ENCODE measurements around the gene GDA. TPM values are rescaled to one million over a fixed set of nuclear protein-coding genes. Genes with fewer than 3 reads are reported as not detected.

Gene GDA
- total and polyA plus RNA-seq, 9 of the 15 experiments (the other 6 are each of a cell fraction or from before 2014, with no cell fraction given): 4.5 to 18.0 (median 12.7) TPM

DNA sequence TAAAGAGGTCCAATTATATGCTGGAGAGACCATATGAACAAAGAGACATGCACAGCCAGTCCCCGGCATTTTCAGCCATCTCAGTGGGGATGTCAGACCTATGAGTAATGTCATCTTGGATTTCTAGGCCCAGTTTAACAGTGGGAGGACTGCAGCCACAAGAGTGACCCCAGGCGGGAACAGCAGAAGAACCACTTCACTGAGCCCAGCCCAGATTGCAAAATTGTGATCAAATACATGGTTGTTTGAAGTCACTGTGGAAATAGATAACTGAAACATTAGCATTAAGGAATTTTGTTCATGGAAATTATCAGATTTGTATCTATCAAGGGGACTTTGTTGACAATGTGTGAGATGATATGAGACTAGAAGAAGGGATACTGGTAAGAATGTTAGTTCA lies 46.7 kb upstream of the GDA start:
- in situ Hi-C loops (cut with MboI): no loop called here
- Histone ChIP-seq H3K9me1 (ENCODE audit: control insufficient read depth, insufficient read depth, low read length) (no peaks in the 10 kb centered on the region), H2AFZ (ENCODE audit: low read depth, low read length) (no peak overlapping the region), H3K4me3 (no peak overlapping the region), H4K20me1 (replicated peaks; ENCODE audit: control insufficient read depth, insufficient read depth, low read length) (no peaks in the 10 kb centered on the region), H3K4me2 (ENCODE audit: insufficient read depth, low read length) (no peak overlapping the region), H3K4me1 (replicated peaks in 1 of 2; ENCODE audit: control insufficient read depth in 2 of 2, insufficient read depth in 2 of 2, low read length in 2 of 2) (no peaks in the 10 kb centered on the region), H3K9ac (ENCODE audit: insufficient read depth in 1 of 2, low read depth in 2 of 2, low read length in 2 of 2) (no peak overlapping the region), H3K27me3 (ENCODE audit: control insufficient read depth in 2 of 2, insufficient read depth in 2 of 2, low read length in 2 of 2) (peaks cover 0 to 4% of the 10 kb centered on the region in 2 experiments; a peak in 1 of 5 replicates), H3K79me2 (ENCODE audit: control insufficient read depth, insufficient read depth, low read length) (no peaks in the 10 kb centered on the region), H3K9me3 (replicated peaks; ENCODE audit: control insufficient read depth, insufficient read depth, low read depth, low read length) (no peaks in the 10 kb centered on the region), H3K36me3 (ENCODE audit: control insufficient read depth, insufficient read depth, low read length) (no peaks in the 10 kb centered on the region), H3K27ac (ENCODE audit: extremely low read depth, low read depth, low read length) (no peak overlapping the region)
- POLR2A ChIA-PET: interaction anchor here (1.0 kb wide), 1 partner anchor 9 kb away, joined by 3 read pairs; no protein-coding TSS in a partner anchor
- no TSS peak for BruUV-seq (replicated peaks)
- CTCF ChIA-PET (ENCODE audit: low intra/inter-chr PET ratio): no interaction called here
- DNase-seq (ENCODE audit: extremely low read depth in 1 of 4, low spot score in 3 of 4) (no peak), FAIRE-seq (no peak), ATAC-seq (no peak)
- no peak for TF ChIP-seq CBFA2T2 (conservative IDR thresholded peaks at IDR 0.05)
- TF ChIP-seq, protein P1, sequence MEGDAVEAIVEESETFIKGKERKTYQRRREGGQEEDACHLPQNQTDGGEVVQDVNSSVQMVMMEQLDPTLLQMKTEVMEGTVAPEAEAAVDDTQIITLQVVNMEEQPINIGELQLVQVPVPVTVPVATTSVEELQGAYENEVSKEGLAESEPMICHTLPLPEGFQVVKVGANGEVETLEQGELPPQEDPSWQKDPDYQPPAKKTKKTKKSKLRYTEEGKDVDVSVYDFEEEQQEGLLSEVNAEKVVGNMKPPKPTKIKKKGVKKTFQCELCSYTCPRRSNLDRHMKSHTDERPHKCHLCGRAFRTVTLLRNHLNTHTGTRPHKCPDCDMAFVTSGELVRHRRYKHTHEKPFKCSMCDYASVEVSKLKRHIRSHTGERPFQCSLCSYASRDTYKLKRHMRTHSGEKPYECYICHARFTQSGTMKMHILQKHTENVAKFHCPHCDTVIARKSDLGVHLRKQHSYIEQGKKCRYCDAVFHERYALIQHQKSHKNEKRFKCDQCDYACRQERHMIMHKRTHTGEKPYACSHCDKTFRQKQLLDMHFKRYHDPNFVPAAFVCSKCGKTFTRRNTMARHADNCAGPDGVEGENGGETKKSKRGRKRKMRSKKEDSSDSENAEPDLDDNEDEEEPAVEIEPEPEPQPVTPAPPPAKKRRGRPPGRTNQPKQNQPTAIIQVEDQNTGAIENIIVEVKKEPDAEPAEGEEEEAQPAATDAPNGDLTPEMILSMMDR (IDR thresholded peaks at IDR 0.05 in 2 of 3, conservative IDR thresholded peaks at IDR 0.05 in 1 of 3; ENCODE audit: insufficient read depth in 2 of 3, low read depth in 1 of 3, low read length in 3 of 3): 0 out of 6 replicates have a peak, but pooled peaks of 1 of the 3 experiments have one; percentile 3
- no peak for TF ChIP-seq TAL1 (IDR thresholded peaks at IDR 0.05)
- WGBS (ENCODE audit: insufficient coverage, low coverage, missing lambda C conversion rate): 6% methylated on average over 2 of the region's 2 CpGs
- intact Hi-C loops (cut with micrococcal nuclease): no loop called here

DNA sequence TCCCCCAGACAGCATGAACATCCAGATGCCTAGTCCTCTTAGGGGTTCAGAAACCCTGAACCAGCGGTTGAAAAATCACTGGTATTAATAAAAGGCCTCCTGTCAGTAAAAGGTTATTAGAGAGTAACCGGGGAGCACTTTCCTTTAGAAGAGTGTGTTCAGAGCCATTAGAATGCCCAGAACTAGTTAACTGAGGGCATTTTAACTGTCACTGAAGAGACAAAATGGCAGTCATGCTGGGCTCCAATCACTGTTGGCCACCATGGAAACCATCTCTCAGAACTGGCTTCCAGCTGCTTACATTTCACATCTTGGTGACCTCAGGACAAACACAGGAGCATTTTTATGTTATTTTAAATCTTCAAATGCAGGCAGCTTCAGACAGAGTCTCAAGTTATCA lies 36.2 kb upstream of the GDA start:
- POLR2A ChIA-PET: interaction anchor here (0.5 kb wide), 1 partner anchor 572 kb away, joined by 3 read pairs; no protein-coding TSS in a partner anchor
- Histone ChIP-seq H3K4me1 (replicated peaks in 1 of 2; ENCODE audit: control insufficient read depth in 2 of 2, insufficient read depth in 2 of 2, low read length in 2 of 2) (no peaks in the 10 kb centered on the region; a peak in 2 of 5 replicates), H3K36me3 (ENCODE audit: control insufficient read depth, insufficient read depth, low read length) (peaks cover 5% of the 10 kb centered on the region), H3K9ac (ENCODE audit: insufficient read depth in 1 of 2, low read depth in 2 of 2, low read length in 2 of 2) (no peak overlapping the region), H4K20me1 (replicated peaks; ENCODE audit: control insufficient read depth, insufficient read depth, low read length) (no peaks in the 10 kb centered on the region), H3K27me3 (ENCODE audit: control insufficient read depth in 2 of 2, insufficient read depth in 2 of 2, low read length in 2 of 2) (no peaks in the 10 kb centered on the region), H3K4me3 (no peak overlapping the region), H3K79me2 (ENCODE audit: control insufficient read depth, insufficient read depth, low read length) (peaks cover 23% of the 10 kb centered on the region), H3K9me1 (ENCODE audit: control insufficient read depth, insufficient read depth, low read length) (no peaks in the 10 kb centered on the region), H3K27ac (ENCODE audit: extremely low read depth, low read depth, low read length) (no peak overlapping the region), H2AFZ (ENCODE audit: low read depth, low read length) (no peak overlapping the region), H3K4me2 (ENCODE audit: insufficient read depth, low read length) (no peak overlapping the region), H3K9me3 (replicated peaks; ENCODE audit: control insufficient read depth, insufficient read depth, low read depth, low read length) (peaks cover 2% of the 10 kb centered on the region; the same call in 1 of the 2 replicates)
- no TSS peak for BruUV-seq (replicated peaks)
- CTCF ChIA-PET (ENCODE audit: low intra/inter-chr PET ratio): no interaction called here
- no peak for DNase-seq (ENCODE audit: extremely low read depth in 1 of 4, low spot score in 3 of 4)
- no peak for ATAC-seq
- intact Hi-C loops (cut with micrococcal nuclease): no loop called here
- 25% methylated on average over 1 of the region's 2 CpGs for WGBS (ENCODE audit: insufficient coverage, low coverage, missing lambda C conversion rate)
- FAIRE-seq: no peak
- in situ Hi-C loops (cut with MboI): no loop called here
- no peak for TF ChIP-seq ZNF507 (tag; conservative IDR thresholded peaks at IDR 0.05)
- no peak for TF ChIP-seq TBP (optimal IDR thresholded peaks at IDR 0.05; ENCODE audit: low read depth, low read length)
- TF ChIP-seq NR2C1 (IDR thresholded peaks at IDR 0.05): no peak
- no peak for TF ChIP-seq NR2C1 (tag; IDR thresholded peaks at IDR 0.05)
